BJ (cell line): ENCODE measurements around the gene HNRNPA3. TPM values are rescaled to one million over a fixed set of nuclear protein-coding genes. Genes with fewer than 3 reads are reported as not detected.
"Not testable (repeated sequence)": the region's sequence is repeated elsewhere in the genome, so short reads cannot be mapped to it uniquely, and the experiment has no call there.

ENCODE experiments used
- CTCF ChIA-PET: fragments of 350-600 bp; formaldehyde crosslinking; extraction: SDS; loops from one replicate; lab custom pipeline; 2021; ENCODE audit warnings: antibody characterized with exemption, inconsistent platforms; lab: Yijun Ruan, JAX
- POLR2A ChIA-PET: fragments of 300-600 bp; sonication (Branson Sonifier 250); formaldehyde crosslinking; extraction: SDS; loops from one replicate; lab custom pipeline; 2021; ENCODE audit warnings: antibody characterized with exemption; lab: Charles Lee
- DNase-seq: peaks from one replicate; pipeline ENCODE4 v3.0.0-alpha.2; 2011; ENCODE audit warnings: low read depth
- H3K27me3 ChIP-seq: 2 replicates; pipeline ENCODE4 v1.6.0; 2011; ENCODE audit warnings: low read length; ENCODE audit not compliant: control insufficient read depth, insufficient read depth
- H3K36me3 ChIP-seq: 2 replicates; pipeline ENCODE4 v1.5.1; 2011; ENCODE audit warnings: low read length; ENCODE audit not compliant: control insufficient read depth, insufficient read depth
- H3K4me3 ChIP-seq: 2 replicates; pipeline ENCODE4 v1.5.1; 2011; ENCODE audit warnings: low read depth, mild to moderate bottlenecking, control low read depth, low read length
- CTCF ChIP-seq: IDR thresholded peaks from 2 replicates; pipeline ENCODE4 v1.5.1; 2011; ENCODE audit warnings: low read depth, mild to moderate bottlenecking, control low read depth, inconsistent platforms, low read length, moderate library complexity; ENCODE audit not compliant: insufficient read depth
- polyA plus RNA-seq: library from polyadenylated mRNA; depleted of rRNA; stranded (reverse); fragments of >200 nt; gene quantifications from 2 replicates; pipeline ENCODE4 v1.2.3, GENCODE V29; 2011

Gene HNRNPA3
- polyA plus RNA-seq, 1 experiment: 31.8 TPM

- no peak for DNase-seq
- POLR2A ChIA-PET: no interaction called here
- Histone ChIP-seq H3K36me3 (no peaks in the 10 kb centered on the region), H3K27me3 (peaks cover 2% of the 10 kb centered on the region; the same call in 1 of the 2 replicates), H3K4me3 (no peak overlapping the region)
- TF ChIP-seq CTCF: no peak
- CTCF ChIA-PET: interaction anchor here (1.2 to 3.0 kb wide), 3 partner anchors 8 to 86 kb away, joined by 3 to 14 read pairs (median 3); no protein-coding TSS in a partner anchor
These were observed 38.1 kb upstream of the HNRNPA3 start for GRCh38 chr2:177174486-177174885.

GRCh38 chr2:177175917-177176668 lies 36.5 kb upstream of the HNRNPA3 start:
- TF ChIP-seq CTCF: no peak
- POLR2A ChIA-PET: interaction anchor here (0.6 kb wide), 1 partner anchor 69 kb away, joined by 3 read pairs; no protein-coding TSS in a partner anchor
- DNase-seq: no peak
- peaks cover 2% of the 10 kb centered on the region; the same call in 1 of the 2 replicates for H3K27me3 ChIP-seq
- CTCF ChIA-PET: interaction anchor here (0.9 to 3.0 kb wide), 3 partner anchors 12 to 21 kb away, joined by 3 to 14 read pairs (median 6); no protein-coding TSS in a partner anchor
- no peak overlapping the region for H3K4me3 ChIP-seq
- H3K36me3 ChIP-seq: no peaks in the 10 kb centered on the region

- CTCF ChIA-PET: no interaction called here
- Histone ChIP-seq H3K27me3 (peaks cover 2% of the 10 kb centered on the region; the same call in 1 of the 2 replicates), H3K36me3 (no peaks in the 10 kb centered on the region), H3K4me3 (no peak overlapping the region)
- DNase-seq: no peak
- POLR2A ChIA-PET: no interaction called here
- TF ChIP-seq CTCF: no peak
These were observed 33.8 kb upstream of the HNRNPA3 start for GRCh38 chr2:177178797-177179196.

- TF ChIP-seq CTCF: no peak
- POLR2A ChIA-PET: no interaction called here
- H3K27me3 ChIP-seq: peaks cover 2% of the 10 kb centered on the region; the same call in 1 of the 2 replicates
These were observed 33.4 kb upstream of the HNRNPA3 start for GRCh38 chr2:177179227-177179626.

GRCh38 chr2:177179671-177180070 lies 32.9 kb upstream of the HNRNPA3 start:
- H3K27me3 ChIP-seq, H3K4me3 ChIP-seq, DNase-seq, POLR2A ChIA-PET, CTCF ChIA-PET, H3K36me3 ChIP-seq: not testable (repeated sequence)

More at GRCh38 chr2:177179227-177179626, 33.4 kb upstream of the HNRNPA3 start:
- CTCF ChIA-PET: no interaction called here
- no peak overlapping the region for H3K4me3 ChIP-seq
- H3K36me3 ChIP-seq: no peaks in the 10 kb centered on the region
- DNase-seq: no peak
